Endodermal cell (in vitro differentiated cells): ENCODE results near the gene CLDN19. TPM values are rescaled to one million over a fixed set of nuclear protein-coding genes. Genes with fewer than 3 reads are reported as not detected.

Experiments
- DNase-seq: peaks from one replicate; pipeline ENCODE4 v3.0.0-alpha.2; 2017
- H3K27ac ChIP-seq: 2 replicates; pipeline ENCODE4 v1.5.1; 2013; ENCODE audit warnings: mild to moderate bottlenecking, low read depth, low read length, moderate library complexity
- H3K27me3 ChIP-seq: 2 replicates; pipeline ENCODE4 v1.6.1; 2013; ENCODE audit warnings: mild to moderate bottlenecking, low read length, moderate library complexity; ENCODE audit not compliant: insufficient read depth, control insufficient read depth, poor library complexity, severe bottlenecking
- H3K36me3 ChIP-seq: 2 replicates; pipeline ENCODE4 v1.7.0; 2013; ENCODE audit warnings: mild to moderate bottlenecking, low read length, moderate library complexity; ENCODE audit not compliant: control insufficient read depth, insufficient read depth
- H3K4me1 ChIP-seq: one replicate; pipeline ENCODE4 v1.7.0; 2013; ENCODE audit warnings: low read length; ENCODE audit not compliant: control insufficient read depth, insufficient read depth
- H3K4me3 ChIP-seq: 2 replicates; pipeline ENCODE4 v1.5.1; 2013; ENCODE audit warnings: mild to moderate bottlenecking, low read length, moderate library complexity
- H3K9ac ChIP-seq: 2 replicates; pipeline ENCODE4 v1.6.1; 2013; ENCODE audit warnings: mild to moderate bottlenecking, low read length, moderate library complexity; ENCODE audit not compliant: poor library complexity, severe bottlenecking; ENCODE audit errors: extremely low read depth
- H3K9me3 ChIP-seq: 2 replicates; pipeline ENCODE4 v1.6.1; 2013; ENCODE audit warnings: mild to moderate bottlenecking, low read length, moderate library complexity; ENCODE audit not compliant: control insufficient read depth
- H3K27ac Mint-ChIP-seq: 2 replicates; pipeline ENCODE4 v1.8.0; 2020; ENCODE audit warnings: mixed read lengths
- H3K27me3 Mint-ChIP-seq: 2 replicates; pipeline ENCODE4 v1.8.0; 2021; ENCODE audit warnings: mild to moderate bottlenecking, mixed read lengths; ENCODE audit not compliant: insufficient read depth
- H3K36me3 Mint-ChIP-seq: 2 replicates; pipeline ENCODE4 v1.8.0; 2020; ENCODE audit warnings: low read depth, mixed read lengths
- H3K4me1 Mint-ChIP-seq: 2 replicates; pipeline ENCODE4 v1.8.0; 2020; ENCODE audit warnings: mixed read lengths
- H3K4me3 Mint-ChIP-seq: 2 replicates; pipeline ENCODE4 v1.8.0; 2020; ENCODE audit warnings: mild to moderate bottlenecking, moderate library complexity, mixed read lengths
- H3K9me3 Mint-ChIP-seq: 2 replicates; pipeline ENCODE4 v1.8.0; 2020; ENCODE audit warnings: mild to moderate bottlenecking, mixed read lengths
- WGBS, 2 experiments: methylation state at CpG; one replicate each; pipeline versions ENCODE4 v1.1.5 to v1.1.7; 2013; ENCODE audit warnings: missing lambda C conversion rate in 2 of 2, mixed read lengths in 1 of 2; ENCODE audit not compliant: insufficient coverage in 1 of 2, insufficient read length in 1 of 2; 5-methylcytosine and 5-hydroxymethylcytosine counted together
- total RNA-seq, 2 donors: library from RNA; stranded (reverse); fragmentation: NEBNext Ultra II Directional in 1 of 2; extraction: Animal tissue kit (Norgen Biotek cat#: 25700) in 1 of 2; gene quantifications; 2 replicates in 1 of 2; 3 replicates in 1 of 2; pipeline ENCODE4 v1.2.1, GENCODE V29; 2021
- TF ChIP-seq, protein P1 (sequence below): fragments of 200-600 bp; sonication (generic); conservative IDR thresholded peaks from 2 replicates; pipeline ENCODE4 v1.5.0; 2021; ENCODE audit warnings: antibody characterized with exemption, mild to moderate bottlenecking

CLDN19 gene
- total RNA-seq, 2 donors from 2014 or later, result 31.6 to 32.6 TPM

DNA sequence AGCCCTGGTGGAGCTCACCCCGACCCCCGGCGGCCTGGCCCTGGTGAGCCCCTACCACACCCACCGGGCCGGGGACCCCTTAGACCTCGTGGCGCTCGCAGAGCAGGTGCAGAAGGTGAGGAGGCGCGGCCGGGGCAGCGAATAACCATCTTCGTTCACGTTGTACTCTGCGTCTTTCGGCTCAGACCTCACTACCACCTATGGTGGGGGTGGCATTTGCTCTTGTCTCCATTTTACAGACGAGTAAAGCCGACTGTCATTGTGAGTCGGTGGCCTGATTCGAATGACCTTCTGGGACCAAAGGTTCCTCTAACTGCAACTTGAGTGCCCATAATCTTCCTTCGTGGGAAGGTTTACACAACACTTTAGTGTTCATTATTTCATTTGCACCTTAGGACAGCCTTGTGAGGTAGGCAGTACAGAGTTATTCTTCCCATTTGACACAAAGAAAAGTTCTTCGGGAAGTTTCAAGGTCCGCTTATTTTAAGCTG lies 27.5 kb upstream of the CLDN19 start:
- peaks cover 7% of the 10 kb centered on the region for H3K36me3 ChIP-seq
- H3K27ac Mint-ChIP-seq, result peak overlapping the region; percentile 93
- H3K9me3 Mint-ChIP-seq, result no peaks in the 10 kb centered on the region
- TF ChIP-seq, protein P1, sequence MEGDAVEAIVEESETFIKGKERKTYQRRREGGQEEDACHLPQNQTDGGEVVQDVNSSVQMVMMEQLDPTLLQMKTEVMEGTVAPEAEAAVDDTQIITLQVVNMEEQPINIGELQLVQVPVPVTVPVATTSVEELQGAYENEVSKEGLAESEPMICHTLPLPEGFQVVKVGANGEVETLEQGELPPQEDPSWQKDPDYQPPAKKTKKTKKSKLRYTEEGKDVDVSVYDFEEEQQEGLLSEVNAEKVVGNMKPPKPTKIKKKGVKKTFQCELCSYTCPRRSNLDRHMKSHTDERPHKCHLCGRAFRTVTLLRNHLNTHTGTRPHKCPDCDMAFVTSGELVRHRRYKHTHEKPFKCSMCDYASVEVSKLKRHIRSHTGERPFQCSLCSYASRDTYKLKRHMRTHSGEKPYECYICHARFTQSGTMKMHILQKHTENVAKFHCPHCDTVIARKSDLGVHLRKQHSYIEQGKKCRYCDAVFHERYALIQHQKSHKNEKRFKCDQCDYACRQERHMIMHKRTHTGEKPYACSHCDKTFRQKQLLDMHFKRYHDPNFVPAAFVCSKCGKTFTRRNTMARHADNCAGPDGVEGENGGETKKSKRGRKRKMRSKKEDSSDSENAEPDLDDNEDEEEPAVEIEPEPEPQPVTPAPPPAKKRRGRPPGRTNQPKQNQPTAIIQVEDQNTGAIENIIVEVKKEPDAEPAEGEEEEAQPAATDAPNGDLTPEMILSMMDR, result no peak
- no peaks in the 10 kb centered on the region for H3K27me3 Mint-ChIP-seq
- peaks cover 18% of the 10 kb centered on the region for H3K36me3 Mint-ChIP-seq
- H3K27ac ChIP-seq, result peak overlapping the region; percentile 52
- H3K9me3 ChIP-seq, result no peaks in the 10 kb centered on the region
- H3K4me3 ChIP-seq, result peak overlapping the region; percentile 86
- H3K9ac ChIP-seq, result peak overlapping the region; percentile 48
- H3K27me3 ChIP-seq, result no peaks in the 10 kb centered on the region
- H3K4me3 Mint-ChIP-seq, result no peak overlapping the region
- DNase-seq, result no peak
- peaks cover 7% of the 10 kb centered on the region for H3K4me1 Mint-ChIP-seq
- 4 to 9% methylated on average over 20 to 23 of the region's 23 CpGs for WGBS, 2 experiments
- H3K4me1 ChIP-seq, result no peaks in the 10 kb centered on the region

GRCh38 chr1:42766741-42767509 lies 26.9 kb upstream of the CLDN19 start, which contains the start of the genes C1orf50 and P3H1:
TSS of gene C1orf50 (plus strand) at chr1:42767249. CDS start at chr1:42767312, 63 bp downstream.
TSS of gene P3H1 (minus strand) at chr1:42767028. CDS start at chr1:42766971, 57 bp downstream.
- Histone ChIP-seq H3K27me3 (no peaks in the 10 kb centered on the region), H3K9me3 (no peaks in the 10 kb centered on the region), H3K9ac (peak within 1 kb of the TSS; percentile 80), H3K4me1 (no peaks in the 10 kb centered on the region), H3K36me3 (peaks cover 10% of the 10 kb centered on the region), H3K4me3 (peak within 1 kb of the TSS; percentile 86), H3K27ac (peak within 1 kb of the TSS; percentile 69)
- Mint-ChIP-seq H3K9me3 (no peaks in the 10 kb centered on the region), H3K27ac (peak within 1 kb of the TSS; percentile 93), H3K27me3 (no peaks in the 10 kb centered on the region), H3K4me1 (peaks cover 7% of the 10 kb centered on the region), H3K36me3 (peaks cover 20% of the 10 kb centered on the region), H3K4me3 (no peak within 1 kb of the TSS)
- TF ChIP-seq, protein P1, result no peak
- peak; percentile 100 for DNase-seq
- 0% methylated on average over 41 to 82 of the region's 82 CpGs for WGBS, 2 experiments

DNA sequence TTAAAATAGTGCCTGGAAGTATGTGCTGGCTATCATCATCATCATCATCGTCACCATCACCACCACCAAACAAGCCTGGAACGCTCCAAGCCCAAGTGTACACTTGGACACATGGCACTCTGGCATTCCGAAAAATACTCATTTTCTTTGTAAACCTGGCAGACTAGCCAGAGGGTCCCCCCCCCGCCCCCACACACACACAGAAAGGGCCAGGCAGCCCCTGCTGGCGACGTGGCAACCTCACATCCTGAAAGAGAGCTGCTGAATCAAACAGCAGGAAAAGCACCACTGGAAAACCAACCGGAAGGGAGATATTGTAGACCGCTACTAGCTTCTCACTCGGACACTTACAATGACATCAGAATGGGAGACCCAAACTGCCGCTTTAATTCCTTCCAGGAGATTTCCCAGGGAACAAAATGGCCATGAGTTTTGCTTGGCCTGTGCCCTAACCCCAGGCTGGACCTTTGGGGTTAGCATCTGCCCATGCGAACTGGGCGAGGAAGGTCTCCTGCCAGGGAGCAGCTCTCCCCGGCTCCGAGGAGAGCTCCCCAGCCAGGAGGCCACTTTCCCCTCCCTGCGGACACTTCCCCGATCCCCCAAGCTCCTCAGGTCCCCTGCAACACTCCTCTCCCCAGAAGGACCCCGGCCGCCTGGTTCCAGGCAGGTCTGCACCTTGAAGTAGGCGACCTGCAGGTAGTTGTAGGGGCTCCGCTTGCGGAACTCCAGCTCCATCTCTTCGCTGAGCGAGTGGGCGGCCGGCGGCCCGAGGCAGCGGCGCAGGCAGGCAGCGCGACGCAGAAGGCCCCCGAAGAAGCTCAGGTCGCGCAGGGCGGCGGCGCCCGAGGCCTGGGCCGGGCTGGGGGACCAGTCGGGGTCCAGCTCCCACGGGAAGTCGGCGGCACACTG lies 26.1 kb upstream of the CLDN19 start:
- DNase-seq, result peak; percentile 82
- Mint-ChIP-seq H3K4me3 (no peak overlapping the region), H3K27me3 (no peaks in the 10 kb centered on the region), H3K4me1 (peaks cover 7% of the 10 kb centered on the region), H3K27ac (no peak overlapping the region), H3K9me3 (no peaks in the 10 kb centered on the region), H3K36me3 (peaks cover 23% of the 10 kb centered on the region)
- peaks cover 14% of the 10 kb centered on the region for H3K36me3 ChIP-seq
- no peaks in the 10 kb centered on the region for H3K9me3 ChIP-seq
- peak overlapping the region; percentile 80 for H3K9ac ChIP-seq
- 0 to 3% methylated on average over 13 to 43 of the region's 44 CpGs for WGBS, 2 experiments
- H3K4me3 ChIP-seq, result peak overlapping the region; percentile 86
- H3K27me3 ChIP-seq, result no peaks in the 10 kb centered on the region
- no peaks in the 10 kb centered on the region for H3K4me1 ChIP-seq
- peak overlapping the region; percentile 69 for H3K27ac ChIP-seq
- TF ChIP-seq, protein P1, result peak; percentile 74
